Amygdala (tissue), 56 donors: ENCODE data around the gene PLEKHA6.
"Not testable (repeated sequence)": the region's sequence is repeated elsewhere in the genome, so short reads cannot be mapped to it uniquely, and the experiment has no call there.

ENCODE experiments used
- DNase-seq, 56 donors: peaks; one replicate each; lab custom pipeline; 2025; lab: John Stamatoyannopoulos, UW

Gene PLEKHA6

GRCh38 chr1:204251926-204252689, 107.6 kb downstream of the PLEKHA6 start:
- no peak for DNase-seq

GRCh38 chr1:204251286-204251685, 108.4 kb downstream of the PLEKHA6 start:
- no peak for DNase-seq

GRCh38 chr1:204250428-204251030, 109.2 kb downstream of the PLEKHA6 start:
- DNase-seq = no peak

- DNase-seq = peak in 3 of 56 donors; percentile 29 to 36 (median 31)
Measured at GRCh38 chr1:204249736-204250427, 109.8 kb downstream of the PLEKHA6 start.

- peak in 6 of 56 donors; percentile 30 to 45 (median 42) for DNase-seq
Measured at GRCh38 chr1:204248954-204249353, 110.8 kb downstream of the PLEKHA6 start.

- DNase-seq = no peak
Measured at GRCh38 chr1:204246876-204247275, 112.9 kb downstream of the PLEKHA6 start.

- no peak for DNase-seq
Measured at GRCh38 chr1:204242920-204243319, 116.8 kb downstream of the PLEKHA6 start.

GRCh38 chr1:204241914-204242313, 117.8 kb downstream of the PLEKHA6 start:
- DNase-seq = no peak

GRCh38 chr1:204241050-204241449, 118.7 kb downstream of the PLEKHA6 start:
- DNase-seq = no peak

GRCh38 chr1:204240233-204240632, 119.5 kb downstream of the PLEKHA6 start:
- DNase-seq = no peak

GRCh38 chr1:204239401-204239800, 120.3 kb downstream of the PLEKHA6 start:
- not testable (repeated sequence) for DNase-seq

GRCh38 chr1:204238520-204238919, 121.2 kb downstream of the PLEKHA6 start:
- DNase-seq = not testable (repeated sequence)

- not testable (repeated sequence) for DNase-seq
Measured at GRCh38 chr1:204237515-204237914, 122.2 kb downstream of the PLEKHA6 start.

- DNase-seq = no peak
Measured at GRCh38 chr1:204232526-204232925, 127.2 kb downstream of the PLEKHA6 start.

- DNase-seq = no peak
Measured at GRCh38 chr1:204230211-204230610, 129.5 kb downstream of the PLEKHA6 start.

GRCh38 chr1:204228896-204229295, 130.8 kb downstream of the PLEKHA6 start:
- DNase-seq = no peak

- no peak for DNase-seq
Measured at GRCh38 chr1:204227996-204228785, 131.5 kb downstream of the PLEKHA6 start.

- no peak for DNase-seq
Measured at GRCh38 chr1:204227351-204227750, 132.4 kb downstream of the PLEKHA6 start.

- no peak for DNase-seq
Measured at GRCh38 chr1:204225841-204226735, 133.6 kb downstream of the PLEKHA6 start.

- no peak for DNase-seq
Measured at GRCh38 chr1:204224655-204225054, 135.1 kb downstream of the PLEKHA6 start.
